Measurements from ENCODE around the gene MYB.
A peak's percentile ranks its signal among the peaks of the same experiment; 100 is the strongest.

Gene MYB

DNA sequence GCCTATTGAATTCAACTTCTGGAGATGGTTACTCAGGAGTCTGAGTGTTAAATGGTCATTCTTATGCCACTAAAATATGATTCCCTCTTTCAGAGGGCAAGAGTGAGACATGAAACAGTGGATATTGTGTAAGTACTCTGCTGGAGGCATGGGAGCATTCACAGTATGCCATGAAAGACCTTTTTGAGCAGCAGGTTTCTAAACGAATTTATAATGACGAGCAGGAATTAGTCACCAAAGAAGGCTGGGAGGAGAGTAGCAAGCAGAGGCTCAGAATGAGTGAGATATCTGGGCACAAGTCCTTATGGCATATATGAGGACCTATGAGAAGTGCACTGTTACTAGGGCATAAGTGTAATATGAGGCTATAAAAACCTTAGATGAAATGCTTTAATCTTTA is 10.9 kb upstream of the MYB start:
- Histone ChIP-seq H3K79me2 (ENCODE audit: insufficient read depth, low read length) (no peaks in the 10 kb centered on the region), H4K20me1 (ENCODE audit: insufficient read depth, low read length, poor library complexity, severe bottlenecking) (no peaks in the 10 kb centered on the region), H3K9me2 (replicated peaks; ENCODE audit: low read depth, low read length) (no peaks in the 10 kb centered on the region), H3K9me3 (ENCODE audit: insufficient read depth, low read depth, low read length) (no peaks in the 10 kb centered on the region), H3F3A (ENCODE audit: low read depth) (no peaks in the 10 kb centered on the region), H3K4me3 (ENCODE audit: low read length, poor library complexity, severe bottlenecking) (no peak overlapping the region), H3K9ac (ENCODE audit: low read depth, low read length, poor library complexity, severe bottlenecking) (no peak overlapping the region), H2AFZ (ENCODE audit: low read length) (no peak overlapping the region), H3K4me1 (ENCODE audit: insufficient read depth, low read length, poor library complexity, severe bottlenecking) (peaks cover 19% of the 10 kb centered on the region), H3K4me2 (ENCODE audit: low read depth, low read length, poor library complexity, severe bottlenecking) (no peak overlapping the region), H3K36me3 (ENCODE audit: insufficient read depth, low read length) (no peaks in the 10 kb centered on the region), H3K27me3 (ENCODE audit: insufficient read depth, low read length, poor library complexity, severe bottlenecking) (no peaks in the 10 kb centered on the region)
- no peak for TF ChIP-seq EZH2phosphoT487 (IDR thresholded peaks at IDR 0.05; ENCODE audit: borderline replicate concordance)
- TF ChIP-seq, protein P1, sequence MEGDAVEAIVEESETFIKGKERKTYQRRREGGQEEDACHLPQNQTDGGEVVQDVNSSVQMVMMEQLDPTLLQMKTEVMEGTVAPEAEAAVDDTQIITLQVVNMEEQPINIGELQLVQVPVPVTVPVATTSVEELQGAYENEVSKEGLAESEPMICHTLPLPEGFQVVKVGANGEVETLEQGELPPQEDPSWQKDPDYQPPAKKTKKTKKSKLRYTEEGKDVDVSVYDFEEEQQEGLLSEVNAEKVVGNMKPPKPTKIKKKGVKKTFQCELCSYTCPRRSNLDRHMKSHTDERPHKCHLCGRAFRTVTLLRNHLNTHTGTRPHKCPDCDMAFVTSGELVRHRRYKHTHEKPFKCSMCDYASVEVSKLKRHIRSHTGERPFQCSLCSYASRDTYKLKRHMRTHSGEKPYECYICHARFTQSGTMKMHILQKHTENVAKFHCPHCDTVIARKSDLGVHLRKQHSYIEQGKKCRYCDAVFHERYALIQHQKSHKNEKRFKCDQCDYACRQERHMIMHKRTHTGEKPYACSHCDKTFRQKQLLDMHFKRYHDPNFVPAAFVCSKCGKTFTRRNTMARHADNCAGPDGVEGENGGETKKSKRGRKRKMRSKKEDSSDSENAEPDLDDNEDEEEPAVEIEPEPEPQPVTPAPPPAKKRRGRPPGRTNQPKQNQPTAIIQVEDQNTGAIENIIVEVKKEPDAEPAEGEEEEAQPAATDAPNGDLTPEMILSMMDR (conservative IDR thresholded peaks at IDR 0.05; ENCODE audit: low read length): no peak

DNA sequence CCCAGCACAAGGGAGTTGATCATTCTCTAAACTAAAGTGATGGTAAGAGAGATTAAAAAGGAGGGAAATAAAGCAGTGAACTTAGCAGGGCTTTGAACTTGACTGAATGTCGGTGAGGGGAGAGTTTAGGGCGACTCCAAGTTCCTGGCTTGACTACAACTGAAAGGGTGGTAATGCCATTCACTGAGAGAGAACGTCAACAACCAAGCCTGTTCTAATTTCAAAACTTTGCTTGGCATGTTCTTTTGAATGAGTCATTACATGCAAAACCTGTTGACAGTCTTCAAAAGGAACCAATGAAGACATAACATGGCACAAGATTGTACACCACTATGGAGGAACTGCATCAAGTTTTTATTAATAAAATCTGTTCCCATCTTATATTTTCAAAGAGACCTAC is 10.3 kb upstream of the MYB start:
- Histone ChIP-seq H4K20me1 (ENCODE audit: insufficient read depth, low read length, poor library complexity, severe bottlenecking) (no peaks in the 10 kb centered on the region), H3K27me3 (ENCODE audit: insufficient read depth, low read length, poor library complexity, severe bottlenecking) (no peaks in the 10 kb centered on the region), H3K4me3 (ENCODE audit: low read length, poor library complexity, severe bottlenecking) (no peak overlapping the region), H3K4me1 (ENCODE audit: insufficient read depth, low read length, poor library complexity, severe bottlenecking) (peaks cover 19% of the 10 kb centered on the region), H3K9me3 (ENCODE audit: insufficient read depth, low read depth, low read length) (no peaks in the 10 kb centered on the region), H3K4me2 (ENCODE audit: low read depth, low read length, poor library complexity, severe bottlenecking) (no peak overlapping the region), H3K79me2 (ENCODE audit: insufficient read depth, low read length) (no peaks in the 10 kb centered on the region), H2AFZ (ENCODE audit: low read length) (no peak overlapping the region), H3F3A (ENCODE audit: low read depth) (no peaks in the 10 kb centered on the region), H3K9ac (ENCODE audit: low read depth, low read length, poor library complexity, severe bottlenecking) (no peak overlapping the region), H3K36me3 (ENCODE audit: insufficient read depth, low read length) (no peaks in the 10 kb centered on the region), H3K9me2 (replicated peaks; ENCODE audit: low read depth, low read length) (no peaks in the 10 kb centered on the region)
- TF ChIP-seq, protein P1 (conservative IDR thresholded peaks at IDR 0.05; ENCODE audit: low read length): no peak
- TF ChIP-seq EZH2phosphoT487 (IDR thresholded peaks at IDR 0.05; ENCODE audit: borderline replicate concordance): no peak

DNA sequence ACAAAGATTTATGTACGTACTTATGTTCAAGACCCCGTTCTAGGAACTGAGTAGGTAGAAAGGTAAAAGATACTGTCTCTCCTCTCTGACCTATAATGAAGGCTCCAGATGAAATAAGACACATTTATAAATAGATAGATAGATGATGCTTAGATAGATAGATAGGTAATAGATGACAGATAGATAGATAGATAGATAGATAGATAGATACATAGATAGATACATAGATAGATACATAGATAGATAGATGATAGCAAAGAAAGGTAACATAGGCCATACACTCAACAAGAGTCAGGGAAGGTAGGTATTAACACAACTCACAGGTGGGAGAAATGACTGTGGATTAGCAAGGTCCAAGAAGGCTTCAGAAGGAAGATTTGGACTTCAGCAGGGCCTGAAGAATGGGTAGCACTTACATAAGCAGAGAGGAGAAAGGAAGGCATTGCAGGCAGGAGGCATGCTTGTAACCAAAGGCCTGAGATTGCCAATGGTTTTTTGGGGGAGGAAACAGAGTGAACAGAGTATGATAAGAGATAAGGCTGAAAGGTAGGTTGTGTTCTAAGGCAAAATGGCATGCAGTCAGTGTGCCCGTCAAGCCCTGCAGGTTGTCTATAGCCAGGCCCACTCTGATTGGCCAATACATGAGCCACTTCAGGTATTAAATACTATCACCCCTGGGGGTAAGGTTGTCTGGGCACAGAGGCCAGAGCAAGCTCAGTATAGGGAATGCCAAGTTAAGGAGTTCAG is 7.7 kb upstream of the MYB start:
- H3K4me1 ChIP-seq (ENCODE audit: insufficient read depth, low read length, poor library complexity, severe bottlenecking): peaks cover 15% of the 10 kb centered on the region
- no peaks in the 10 kb centered on the region for H3F3A ChIP-seq (ENCODE audit: low read depth)
- no peaks in the 10 kb centered on the region for H4K20me1 ChIP-seq (ENCODE audit: insufficient read depth, low read length, poor library complexity, severe bottlenecking)
- H3K4me2 ChIP-seq (ENCODE audit: low read depth, low read length, poor library complexity, severe bottlenecking): peak overlapping the region; percentile 0
- H3K9ac ChIP-seq (ENCODE audit: low read depth, low read length, poor library complexity, severe bottlenecking): no peak overlapping the region
- no peaks in the 10 kb centered on the region for H3K9me2 ChIP-seq (replicated peaks; ENCODE audit: low read depth, low read length)
- no peak overlapping the region; the same call in 1 of the 2 replicates for H2AFZ ChIP-seq (ENCODE audit: low read length)
- no peaks in the 10 kb centered on the region for H3K79me2 ChIP-seq (ENCODE audit: insufficient read depth, low read length)
- no peak overlapping the region for H3K4me3 ChIP-seq (ENCODE audit: low read length, poor library complexity, severe bottlenecking)
- no peaks in the 10 kb centered on the region for H3K9me3 ChIP-seq (ENCODE audit: insufficient read depth, low read depth, low read length)
- no peak for TF ChIP-seq EZH2phosphoT487 (IDR thresholded peaks at IDR 0.05; ENCODE audit: borderline replicate concordance)
- TF ChIP-seq, protein P1 (conservative IDR thresholded peaks at IDR 0.05; ENCODE audit: low read length): no peak
- no peaks in the 10 kb centered on the region for H3K27me3 ChIP-seq (ENCODE audit: insufficient read depth, low read length, poor library complexity, severe bottlenecking)
- H3K36me3 ChIP-seq (ENCODE audit: insufficient read depth, low read length): no peaks in the 10 kb centered on the region
